HG02970 (cell line): ENCODE data around the gene KCTD1.

ENCODE experiments used
- ATAC-seq: cut with Tn5 transposase; IDR thresholded peaks from one replicate; pipeline ENCODE4 v1.9.1; 2021; ENCODE audit warnings: mild to moderate bottlenecking, moderate library complexity, moderate number of reproducible peaks; ENCODE audit not compliant: unreplicated experiment, low FRiP score

KCTD1 gene

DNA sequence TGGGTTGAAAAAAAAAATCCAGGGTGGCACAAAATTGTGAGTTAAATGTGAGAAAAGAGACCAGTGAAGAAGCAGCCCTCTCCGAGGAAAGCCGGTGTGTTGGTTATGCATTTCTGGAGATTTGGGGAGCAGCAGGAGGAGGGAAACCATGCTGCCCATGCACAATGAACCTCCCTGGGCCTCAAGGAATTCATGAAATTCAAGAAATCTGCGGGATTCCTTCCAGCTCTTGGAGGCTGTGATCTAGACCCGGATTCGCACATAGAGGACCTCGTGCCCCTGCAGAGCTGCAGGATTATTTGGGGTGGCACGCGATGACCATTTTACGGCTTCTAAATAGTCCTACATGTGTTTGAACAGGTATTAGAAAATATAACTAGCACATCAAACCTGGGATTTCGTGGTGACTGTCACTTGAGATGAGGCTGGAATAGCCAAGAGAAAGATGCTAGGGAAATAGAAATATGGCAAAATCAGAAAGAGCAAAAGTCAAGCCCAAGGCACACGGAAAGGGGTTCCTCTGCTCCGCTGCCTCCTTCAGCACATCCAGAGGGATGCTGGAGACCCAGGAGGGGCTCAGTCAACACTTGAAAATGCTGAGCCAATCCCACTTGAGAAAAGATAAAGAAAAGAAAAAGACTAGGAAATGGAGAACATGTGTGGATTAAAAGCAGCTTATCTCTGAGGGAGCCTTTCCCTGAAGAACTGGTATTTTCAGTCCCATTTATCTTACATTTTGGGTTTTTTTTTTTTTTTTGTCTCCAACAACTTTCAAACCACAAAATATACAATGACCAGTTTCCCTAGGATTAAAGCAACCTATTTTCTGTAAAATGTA is 22.0 kb downstream of the KCTD1 start:
- ATAC-seq: no peak

GRCh38 chr18:26524504-26525351 is 23.6 kb downstream of the KCTD1 start:
- ATAC-seq: no peak

DNA sequence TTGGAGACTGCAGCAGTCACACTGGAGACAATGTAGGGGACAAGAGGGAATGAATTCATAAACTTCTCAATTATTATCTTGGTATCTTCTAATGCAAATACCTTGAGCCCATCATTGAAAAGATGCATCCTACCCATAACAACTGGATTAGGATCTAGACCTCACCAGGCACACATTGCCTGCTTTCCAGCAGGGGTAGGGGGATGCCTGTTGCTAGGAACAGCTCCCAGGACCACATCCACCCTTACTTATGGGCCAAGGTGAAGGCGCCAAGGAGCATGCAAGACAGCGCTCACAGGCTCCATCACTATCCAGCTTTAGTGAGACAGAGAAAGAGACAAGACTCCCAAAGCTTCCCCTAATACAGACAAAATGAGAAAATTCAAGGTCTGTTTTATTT is 24.4 kb downstream of the KCTD1 start:
- ATAC-seq: no peak

- ATAC-seq: no peak
Measured at GRCh38 chr18:26521617-26522016, 26.7 kb downstream of the KCTD1 start.

DNA sequence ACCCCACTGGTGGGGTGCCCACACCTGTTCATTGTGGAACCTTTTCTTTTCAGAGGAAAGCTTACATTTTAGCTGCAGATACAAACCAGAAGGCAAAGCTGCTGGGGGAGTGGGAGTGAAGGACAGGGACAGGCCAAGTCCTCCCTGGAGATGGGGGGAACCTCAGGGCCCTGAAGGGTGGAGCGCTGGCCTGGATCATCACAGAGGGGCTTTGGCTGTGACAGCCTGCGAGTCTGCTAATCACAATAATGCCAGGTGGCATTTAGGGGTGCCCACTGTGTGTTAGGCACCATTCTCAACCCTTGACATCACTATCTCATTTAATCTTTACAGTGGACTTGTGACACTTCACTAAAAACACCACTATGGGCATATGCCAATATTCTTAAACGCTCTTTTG is 27.4 kb downstream of the KCTD1 start:
- ATAC-seq: no peak

GRCh38 chr18:26519114-26519513 is 29.2 kb downstream of the KCTD1 start:
- ATAC-seq: no peak

GRCh38 chr18:26516964-26517363 is 31.4 kb downstream of the KCTD1 start:
- ATAC-seq: no peak

DNA sequence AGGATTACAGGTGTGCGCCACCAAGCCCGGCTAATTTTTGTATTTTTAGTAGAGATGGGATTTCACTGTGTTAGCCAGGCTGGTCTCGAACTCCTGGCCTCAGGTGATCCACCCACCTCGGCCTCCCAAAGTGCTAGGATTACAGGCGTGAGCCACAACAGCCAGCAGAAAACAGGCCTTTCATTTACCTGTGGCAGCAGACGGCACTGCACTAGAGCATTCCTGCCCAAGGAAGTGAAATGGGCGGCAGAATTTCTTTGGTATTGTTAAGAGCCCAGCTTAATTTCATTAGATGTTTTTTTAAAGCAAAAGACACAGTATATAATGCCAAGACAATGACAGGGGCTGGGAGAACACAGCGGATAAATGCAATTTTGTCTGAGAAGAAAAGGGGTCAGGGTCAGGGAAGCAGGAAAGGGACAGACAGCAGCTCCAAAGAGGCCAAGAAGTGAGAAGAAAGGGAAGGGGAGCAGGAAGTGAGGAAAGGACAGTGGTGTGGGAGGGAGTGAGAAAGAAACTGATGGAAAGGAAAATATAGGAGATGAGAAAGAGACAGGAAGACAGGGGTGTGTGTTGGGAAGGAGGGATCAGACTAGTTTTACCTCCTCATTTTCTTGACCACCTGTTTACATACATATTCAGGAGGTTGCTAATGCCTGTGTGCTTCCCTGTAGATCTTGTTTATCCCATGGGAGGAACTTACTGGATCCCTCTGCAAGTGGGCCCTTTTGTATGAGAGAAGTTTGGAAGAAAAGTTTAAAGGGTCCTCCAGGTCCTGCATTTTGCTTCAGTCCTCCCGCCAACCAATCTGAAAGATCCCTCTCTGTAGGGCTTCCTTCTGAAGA is 32.5 kb downstream of the KCTD1 start:
- ATAC-seq: no peak

GRCh38 chr18:26511339-26512071 is 36.8 kb downstream of the KCTD1 start:
- ATAC-seq: no peak

DNA sequence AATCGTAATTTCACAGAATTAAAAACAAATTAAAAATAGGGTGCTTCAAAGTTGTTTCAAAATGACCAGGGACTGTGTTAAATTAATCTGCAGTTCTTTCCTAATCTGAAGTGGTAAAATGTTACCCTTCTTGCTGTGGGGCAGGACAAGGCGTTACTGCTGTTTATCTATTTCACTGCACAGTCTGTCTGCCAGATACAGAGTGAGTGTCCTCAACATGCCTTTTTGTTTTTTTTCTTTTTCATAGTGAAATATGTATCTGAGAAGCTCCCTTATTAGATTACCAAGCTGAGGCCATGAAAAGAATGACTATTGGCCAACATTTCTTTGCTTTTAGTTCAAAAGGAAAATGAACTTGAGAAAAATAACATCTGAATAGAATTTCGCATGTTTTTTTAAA is 38.0 kb downstream of the KCTD1 start:
- no peak for ATAC-seq

GRCh38 chr18:26506012-26506411 is 42.3 kb downstream of the KCTD1 start:
- no peak for ATAC-seq

DNA sequence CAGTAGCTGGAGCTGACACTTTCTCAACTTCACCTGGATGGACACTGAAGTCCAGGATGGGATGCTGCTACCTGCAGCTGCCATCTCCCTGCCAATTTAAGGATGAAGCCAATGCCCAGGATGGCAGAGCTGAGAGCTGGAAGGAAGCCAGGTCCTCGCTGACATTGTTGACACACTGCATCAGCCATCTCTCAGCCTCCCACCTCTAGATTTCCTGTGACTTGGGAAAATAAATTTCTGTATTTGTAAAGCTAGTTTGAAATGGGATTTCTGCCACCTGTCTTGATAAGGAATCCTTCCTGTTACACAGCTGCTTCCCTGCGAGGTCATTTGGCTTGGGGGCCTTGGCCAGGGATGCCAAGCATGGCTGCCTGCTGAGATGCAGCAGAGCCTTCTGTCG is 43.5 kb downstream of the KCTD1 start:
- no peak for ATAC-seq

- no peak for ATAC-seq
Measured at GRCh38 chr18:26503382-26503781, 45.0 kb downstream of the KCTD1 start.

GRCh38 chr18:26502823-26503222 is 45.5 kb downstream of the KCTD1 start:
- ATAC-seq: no peak

GRCh38 chr18:26497866-26498265 is 50.5 kb downstream of the KCTD1 start:
- ATAC-seq: no peak

DNA sequence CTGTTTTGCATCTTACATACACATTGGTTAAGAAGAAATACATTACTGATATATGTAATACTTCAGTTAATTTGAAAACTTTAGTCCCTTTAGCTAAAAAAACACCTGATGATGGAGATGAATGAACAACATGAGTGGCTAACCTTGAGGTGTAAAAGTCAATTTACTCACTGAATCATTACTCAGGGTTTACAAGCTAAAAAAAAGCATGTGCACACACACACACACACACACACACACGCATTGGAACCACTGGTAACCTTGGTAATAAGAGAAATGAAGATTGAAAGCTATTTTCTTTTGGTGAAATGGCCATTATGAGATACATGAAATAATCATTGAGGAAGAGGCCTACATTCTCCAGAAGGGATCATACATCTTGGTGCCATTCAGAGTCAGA is 51.8 kb downstream of the KCTD1 start:
- ATAC-seq: no peak

DNA sequence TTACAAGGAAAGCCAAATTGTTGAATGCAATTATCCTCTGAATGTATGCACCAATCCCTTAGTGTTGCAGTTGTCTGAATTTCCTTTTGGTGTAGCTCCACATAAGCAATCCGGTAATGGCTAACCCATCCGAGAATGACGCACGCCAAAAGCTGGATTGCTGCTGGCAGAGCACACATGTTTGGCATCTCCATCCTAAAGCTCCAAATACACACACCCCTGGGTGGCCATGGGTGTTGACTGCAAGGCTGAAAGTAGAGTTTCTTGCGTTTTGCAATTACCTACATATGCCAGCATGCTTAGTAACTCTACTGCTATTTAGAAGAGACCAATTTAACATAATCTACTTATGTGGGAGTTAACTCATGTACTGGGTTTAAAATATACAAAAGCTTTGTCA is 53.1 kb downstream of the KCTD1 start:
- ATAC-seq: no peak

DNA sequence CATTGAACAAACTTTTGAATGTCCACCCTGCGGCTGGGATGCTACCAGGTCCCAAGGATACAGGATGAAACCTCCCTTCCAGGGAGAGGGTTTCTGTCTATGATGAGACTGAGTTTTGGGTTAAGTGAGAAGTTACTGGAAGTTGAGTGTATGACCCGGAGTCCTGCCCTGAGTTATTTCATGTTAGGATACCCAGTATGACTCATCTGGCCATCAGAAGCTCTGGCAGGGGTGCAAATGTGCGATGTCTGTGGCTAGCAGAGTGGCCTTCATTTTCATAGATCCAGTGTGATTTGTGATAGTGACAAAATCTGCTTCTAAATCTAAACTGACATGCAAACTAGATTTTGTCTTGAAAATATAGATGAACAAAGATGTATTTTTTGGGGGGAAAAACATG is 55.3 kb downstream of the KCTD1 start:
- no peak for ATAC-seq

GRCh38 chr18:26491194-26491816 is 57.0 kb downstream of the KCTD1 start:
- ATAC-seq: no peak

DNA sequence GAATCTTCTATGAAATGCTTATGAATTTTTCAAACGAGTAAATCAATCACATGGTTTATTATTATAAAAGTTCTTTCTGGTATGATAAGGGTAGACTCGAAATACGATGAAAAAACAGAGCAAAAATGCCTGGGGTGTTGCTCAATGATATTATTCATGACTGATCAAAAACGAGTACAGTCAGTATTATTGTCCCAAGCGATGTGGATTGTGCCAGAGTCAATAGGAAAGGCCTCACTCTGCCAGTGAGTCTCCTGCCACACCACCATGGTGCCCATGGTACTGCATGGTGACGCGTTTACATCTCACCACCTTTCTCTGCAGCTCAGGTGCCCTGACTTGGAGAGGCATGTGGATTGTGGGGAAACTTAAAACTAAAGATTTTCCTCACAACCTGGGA is 58.5 kb downstream of the KCTD1 start:
- no peak for ATAC-seq
